Measurements from ENCODE around the gene C11orf91. TPM values are rescaled to one million over a fixed set of nuclear protein-coding genes. Genes with fewer than 3 reads are reported as not detected.

The C11orf91 gene
- total RNA-seq, 1 donor from 2014 or later: 0.65 TPM

DNA sequence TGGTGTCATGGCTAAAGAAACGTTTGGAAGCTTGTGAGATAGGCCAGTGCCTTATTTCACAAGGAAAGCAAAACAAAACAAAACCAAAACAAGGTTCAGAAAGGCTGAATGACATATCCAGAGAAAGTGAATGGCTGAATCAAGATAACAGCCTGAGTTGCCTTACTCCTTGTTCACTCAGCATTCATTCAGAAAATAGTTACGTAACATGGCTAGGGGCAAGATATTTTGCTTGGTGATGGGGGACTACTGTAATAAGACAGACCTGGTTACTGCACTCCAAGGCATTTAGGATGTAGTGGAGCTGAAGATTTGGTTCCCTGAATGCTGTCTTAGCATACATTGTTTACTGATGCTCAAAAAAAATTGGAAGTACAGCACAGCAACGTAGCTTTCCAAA, 47.7 kb downstream of the C11orf91 start:
- Mint-ChIP-seq H3K27ac (no peak overlapping the region), H3K4me1 (no peaks in the 10 kb centered on the region), H3K4me3 (no peak overlapping the region), H3K36me3 (no peaks in the 10 kb centered on the region), H3K27me3 (ENCODE audit: low read depth) (no peaks in the 10 kb centered on the region), H3K9me3 (no peaks in the 10 kb centered on the region)
- no peak for DNase-seq (ENCODE audit: low spot score in 2 of 2, unreplicated experiment in 2 of 2)
- TF ChIP-seq, protein P1, sequence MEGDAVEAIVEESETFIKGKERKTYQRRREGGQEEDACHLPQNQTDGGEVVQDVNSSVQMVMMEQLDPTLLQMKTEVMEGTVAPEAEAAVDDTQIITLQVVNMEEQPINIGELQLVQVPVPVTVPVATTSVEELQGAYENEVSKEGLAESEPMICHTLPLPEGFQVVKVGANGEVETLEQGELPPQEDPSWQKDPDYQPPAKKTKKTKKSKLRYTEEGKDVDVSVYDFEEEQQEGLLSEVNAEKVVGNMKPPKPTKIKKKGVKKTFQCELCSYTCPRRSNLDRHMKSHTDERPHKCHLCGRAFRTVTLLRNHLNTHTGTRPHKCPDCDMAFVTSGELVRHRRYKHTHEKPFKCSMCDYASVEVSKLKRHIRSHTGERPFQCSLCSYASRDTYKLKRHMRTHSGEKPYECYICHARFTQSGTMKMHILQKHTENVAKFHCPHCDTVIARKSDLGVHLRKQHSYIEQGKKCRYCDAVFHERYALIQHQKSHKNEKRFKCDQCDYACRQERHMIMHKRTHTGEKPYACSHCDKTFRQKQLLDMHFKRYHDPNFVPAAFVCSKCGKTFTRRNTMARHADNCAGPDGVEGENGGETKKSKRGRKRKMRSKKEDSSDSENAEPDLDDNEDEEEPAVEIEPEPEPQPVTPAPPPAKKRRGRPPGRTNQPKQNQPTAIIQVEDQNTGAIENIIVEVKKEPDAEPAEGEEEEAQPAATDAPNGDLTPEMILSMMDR (IDR thresholded peaks at IDR 0.05; ENCODE audit: unreplicated experiment): no peak

DNA sequence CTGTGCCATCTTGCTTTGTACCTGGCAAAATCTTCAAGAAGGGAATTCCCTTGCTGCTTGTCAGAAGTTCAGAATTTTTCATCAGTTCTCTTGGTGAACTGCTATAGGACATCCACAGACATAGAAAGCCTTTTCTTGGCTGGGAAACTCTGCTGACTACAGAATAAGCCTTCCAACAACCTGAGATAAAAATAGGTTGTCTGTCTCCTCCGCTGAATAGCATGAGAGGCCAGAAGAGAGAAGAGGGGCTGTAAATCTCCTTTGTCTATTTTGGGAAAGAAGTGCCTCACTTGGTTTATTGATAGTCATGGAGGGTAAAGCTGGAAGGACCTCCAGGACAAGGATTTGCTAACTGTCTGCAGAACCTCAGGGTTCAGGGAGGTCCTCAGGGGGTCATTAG, 48.2 kb downstream of the C11orf91 start:
- no peak overlapping the region for H3K27ac Mint-ChIP-seq
- no peak for DNase-seq (ENCODE audit: low spot score in 2 of 2, unreplicated experiment in 2 of 2)
- TF ChIP-seq, protein P1 (IDR thresholded peaks at IDR 0.05; ENCODE audit: unreplicated experiment): no peak
- no peaks in the 10 kb centered on the region for H3K36me3 Mint-ChIP-seq
- no peaks in the 10 kb centered on the region for H3K9me3 Mint-ChIP-seq
- H3K4me3 Mint-ChIP-seq: no peak overlapping the region
- H3K4me1 Mint-ChIP-seq: no peaks in the 10 kb centered on the region
- H3K27me3 Mint-ChIP-seq (ENCODE audit: low read depth): no peaks in the 10 kb centered on the region

DNA sequence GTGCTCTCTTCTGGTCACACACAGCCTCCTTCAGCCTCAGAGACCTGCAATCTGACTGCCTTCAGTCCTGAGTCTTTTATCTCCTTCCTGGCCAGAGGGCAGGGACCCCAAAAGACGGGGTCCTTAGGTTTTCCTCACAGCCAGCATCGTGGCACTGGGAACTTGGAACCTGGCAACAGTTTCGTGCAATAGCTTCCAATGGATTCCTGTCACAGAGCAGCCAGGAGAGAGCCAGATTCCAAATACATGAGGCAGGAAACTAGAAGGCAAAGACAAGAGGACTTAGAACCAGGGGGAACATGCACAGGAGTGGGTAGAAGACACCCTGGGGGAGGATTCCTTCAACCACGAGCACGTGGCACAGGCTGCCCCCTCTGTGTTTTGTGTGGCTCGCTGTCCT, 48.6 kb downstream of the C11orf91 start:
- TF ChIP-seq, protein P1 (IDR thresholded peaks at IDR 0.05; ENCODE audit: unreplicated experiment): no peak
- Mint-ChIP-seq H3K27me3 (ENCODE audit: low read depth) (no peaks in the 10 kb centered on the region), H3K4me1 (no peaks in the 10 kb centered on the region), H3K27ac (no peak overlapping the region), H3K4me3 (no peak overlapping the region), H3K9me3 (no peaks in the 10 kb centered on the region), H3K36me3 (no peaks in the 10 kb centered on the region)
- DNase-seq (ENCODE audit: low spot score in 2 of 2, unreplicated experiment in 2 of 2): no peak

DNA sequence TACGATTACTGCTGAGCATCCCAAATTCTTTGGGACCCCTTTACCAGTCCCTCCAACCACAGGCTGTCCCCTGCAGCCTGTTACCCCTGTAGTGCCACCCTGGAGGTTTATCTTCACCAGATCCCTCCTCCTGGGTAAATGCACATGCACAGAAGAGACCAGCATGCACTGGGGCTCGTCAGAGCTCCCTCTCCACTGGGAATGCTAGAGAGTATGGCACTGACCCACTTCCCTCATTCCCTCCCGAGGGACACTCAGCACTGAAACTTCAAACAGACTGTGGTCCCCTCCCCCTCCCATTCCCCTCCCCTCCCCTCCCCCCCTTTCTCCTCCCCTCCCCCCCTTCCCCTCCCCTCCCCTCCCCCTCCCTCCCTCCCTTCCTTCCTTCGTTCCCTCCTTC, 49.1 kb downstream of the C11orf91 start:
- no peaks in the 10 kb centered on the region for H3K4me1 Mint-ChIP-seq
- H3K4me3 Mint-ChIP-seq: no peak overlapping the region
- H3K27ac Mint-ChIP-seq: no peak overlapping the region
- TF ChIP-seq, protein P1 (IDR thresholded peaks at IDR 0.05; ENCODE audit: unreplicated experiment): no peak
- H3K36me3 Mint-ChIP-seq: no peaks in the 10 kb centered on the region
- DNase-seq (ENCODE audit: low spot score in 2 of 2, unreplicated experiment in 2 of 2): no peak
- no peaks in the 10 kb centered on the region for H3K27me3 Mint-ChIP-seq (ENCODE audit: low read depth)
- H3K9me3 Mint-ChIP-seq: no peaks in the 10 kb centered on the region

DNA sequence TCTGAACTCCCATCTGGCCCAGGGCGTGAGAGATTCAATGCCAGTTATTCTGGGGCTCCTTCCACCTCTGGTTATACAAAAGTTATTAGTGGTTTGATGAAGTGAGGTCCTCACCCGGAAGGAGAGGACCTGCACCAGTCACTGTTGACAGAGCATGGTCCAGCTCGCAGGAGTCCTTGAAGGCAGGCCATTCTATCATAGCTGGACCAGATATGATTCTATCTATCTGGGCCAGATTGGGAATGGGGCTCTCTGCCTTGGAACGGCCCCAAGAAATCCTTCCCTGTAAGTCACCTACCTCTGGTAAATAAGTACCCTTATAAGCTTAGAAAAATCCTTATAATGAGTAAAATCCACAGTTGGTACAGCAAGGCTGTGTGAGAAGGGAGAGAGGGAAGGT, 50.7 kb downstream of the C11orf91 start:
- H3K9me3 Mint-ChIP-seq: no peaks in the 10 kb centered on the region
- no peak overlapping the region for H3K27ac Mint-ChIP-seq
- DNase-seq (ENCODE audit: low spot score in 2 of 2, unreplicated experiment in 2 of 2): no peak
- H3K4me1 Mint-ChIP-seq: no peaks in the 10 kb centered on the region
- H3K27me3 Mint-ChIP-seq (ENCODE audit: low read depth): no peaks in the 10 kb centered on the region
- no peak overlapping the region for H3K4me3 Mint-ChIP-seq
- no peaks in the 10 kb centered on the region for H3K36me3 Mint-ChIP-seq
- TF ChIP-seq, protein P1 (IDR thresholded peaks at IDR 0.05; ENCODE audit: unreplicated experiment): no peak

Other genes with a start within 250 kb of the C11orf91 start
- gene CD59, start 35.6 kb upstream of the C11orf91 start, total RNA-seq: 162 to 176 TPM (median 171 TPM) in 3 replicates
- 28.7 to 29.3 TPM (median 28.9 TPM) in 3 replicates for gene FBXO3, start 73.7 kb upstream of the C11orf91 start, total RNA-seq
- gene LMO2, start 191.2 kb upstream of the C11orf91 start, total RNA-seq: 2.9 to 4.5 TPM (median 3.9 TPM) in 3 replicates

All from mesothelial cell of epicardium (in vitro differentiated cells).